Stimulated activated CD4-positive, alpha-beta T cell treated with anti-CD3 and anti-CD28 coated beads, Interleukin-4, amount 100 ng/mL, for 4 hours (primary cell): ENCODE data around the gene PDE1A.

Experiments
- DNase-seq, 2 experiments: peaks; one replicate each; pipeline ENCODE4 v3.0.0-alpha.2; 2020

The PDE1A gene

DNA sequence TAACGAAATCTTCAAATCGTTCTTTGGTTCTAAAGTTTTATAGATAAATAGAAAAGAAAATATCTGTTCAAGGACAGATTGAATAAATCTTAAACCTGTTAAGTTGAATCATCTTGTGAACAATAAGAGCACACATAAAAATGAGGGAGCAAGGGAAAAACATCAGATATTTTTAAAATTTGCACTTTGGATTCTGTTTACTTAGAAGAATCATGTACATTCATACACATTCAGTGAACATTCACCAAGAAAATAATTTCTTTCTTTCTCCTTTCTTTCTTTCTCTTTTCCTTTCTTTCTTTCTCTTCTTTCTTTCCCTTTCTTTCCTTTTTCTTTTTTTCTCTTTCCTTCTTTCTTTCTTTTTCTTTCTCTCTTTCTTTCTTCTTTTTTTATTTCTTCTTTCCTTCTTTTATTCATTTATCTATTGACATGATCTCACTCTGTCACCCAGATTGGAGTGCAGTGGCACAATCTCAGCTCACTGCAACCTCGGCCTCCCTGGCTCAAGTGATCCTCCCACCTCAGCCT is 164.9 kb downstream of the PDE1A start:
- DNase-seq: no peak

DNA sequence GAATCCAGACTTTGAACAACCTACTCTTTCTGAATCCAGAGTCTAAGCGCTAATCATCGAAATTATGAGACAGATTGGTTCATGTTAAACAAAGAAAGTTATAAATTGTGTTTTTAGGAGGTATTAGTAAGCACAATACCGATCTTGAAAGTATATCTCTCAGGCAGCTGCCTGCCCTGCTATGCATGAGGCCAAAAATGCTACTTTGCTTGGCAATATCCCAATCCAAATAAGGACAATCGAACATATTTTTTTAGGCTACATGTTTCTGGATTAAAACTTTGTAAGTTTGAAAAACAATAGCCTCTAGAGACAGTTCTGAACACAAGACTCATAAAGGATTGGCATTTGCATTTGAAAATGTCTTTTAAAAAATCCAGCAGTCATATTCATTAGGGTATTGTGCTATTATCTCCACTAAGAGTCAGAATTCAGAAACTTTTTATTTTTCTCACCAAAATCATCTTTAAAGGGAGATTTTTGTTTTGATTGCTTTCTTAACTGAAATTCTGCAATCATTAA is 167.1 kb downstream of the PDE1A start:
- DNase-seq: no peak

DNA sequence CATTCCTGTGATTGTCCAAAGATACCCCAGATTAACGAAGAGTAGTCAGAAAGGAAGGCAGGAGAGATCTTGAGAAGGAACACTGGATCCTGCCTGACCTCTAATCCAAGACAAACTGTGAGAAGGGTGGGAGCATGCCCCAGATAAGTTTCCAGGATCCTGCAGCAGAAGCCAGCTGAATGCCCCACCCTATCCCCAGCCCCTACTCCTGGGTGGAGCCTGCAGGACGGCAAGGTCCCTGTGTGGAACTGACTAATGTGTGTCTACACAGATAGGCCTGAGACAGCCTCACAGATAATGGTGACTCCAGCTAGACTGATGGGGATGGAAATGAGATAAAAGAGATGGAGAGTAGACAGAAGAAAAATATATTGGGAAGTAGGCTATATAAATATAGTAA is 174.3 kb downstream of the PDE1A start:
- no peak for DNase-seq

DNA sequence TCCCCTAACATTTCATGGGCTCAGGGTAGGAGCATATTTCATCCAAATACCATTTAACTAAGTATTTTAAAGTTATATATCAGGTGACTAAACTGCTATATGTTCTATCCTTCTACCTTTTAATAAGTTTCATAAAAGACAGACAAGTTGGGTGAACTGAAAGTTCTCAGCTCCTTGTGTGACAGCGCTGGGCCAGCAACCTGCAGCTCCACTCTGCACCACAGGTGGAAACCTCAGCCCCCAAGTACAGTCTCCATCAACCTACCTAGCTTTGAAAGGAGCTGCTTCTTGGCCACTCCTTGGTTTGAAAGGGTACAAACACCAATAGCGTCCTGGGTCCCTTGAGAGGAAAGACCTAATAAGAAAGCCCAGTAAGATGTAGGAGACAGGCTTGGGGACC is 177.9 kb downstream of the PDE1A start:
- DNase-seq: no peak

DNA sequence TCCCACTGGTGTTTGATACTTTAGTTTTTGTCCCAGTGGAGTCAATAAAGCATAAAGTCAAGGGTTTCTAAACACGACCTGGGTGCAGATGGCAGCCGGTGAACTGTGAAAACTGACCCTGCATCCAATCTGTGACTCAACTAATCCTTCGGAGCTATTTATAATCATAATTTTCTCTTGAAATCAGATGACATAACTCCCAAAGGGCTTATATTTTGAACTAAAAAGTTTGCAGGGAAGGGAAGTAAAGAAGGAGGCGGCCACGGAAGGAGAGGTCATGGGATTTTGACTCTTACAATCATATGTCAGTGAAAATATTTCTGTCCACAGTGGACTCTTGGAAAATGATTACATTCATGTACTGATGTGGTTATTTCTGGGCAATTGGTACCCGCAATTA is 178.5 kb downstream of the PDE1A start:
- no peak for DNase-seq

DNA sequence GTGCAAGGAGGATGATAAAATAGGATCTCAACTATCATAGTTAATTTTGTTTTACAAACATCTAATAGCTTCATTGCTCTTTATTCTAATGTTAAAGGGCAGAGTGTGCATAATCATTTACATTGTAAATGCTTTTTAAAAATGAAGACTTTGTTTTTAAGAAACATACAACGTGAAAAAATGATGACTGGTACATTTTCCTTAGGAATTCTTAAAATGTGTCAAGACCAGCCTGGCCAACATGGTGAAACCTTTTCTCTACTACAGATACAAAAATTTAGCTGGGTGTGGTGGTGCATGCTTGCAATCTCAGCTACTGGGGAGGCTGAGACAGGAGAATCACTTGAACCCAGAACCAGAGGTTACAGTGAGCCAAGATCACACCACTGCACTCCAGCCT is 179.0 kb downstream of the PDE1A start:
- no peak for DNase-seq

DNA sequence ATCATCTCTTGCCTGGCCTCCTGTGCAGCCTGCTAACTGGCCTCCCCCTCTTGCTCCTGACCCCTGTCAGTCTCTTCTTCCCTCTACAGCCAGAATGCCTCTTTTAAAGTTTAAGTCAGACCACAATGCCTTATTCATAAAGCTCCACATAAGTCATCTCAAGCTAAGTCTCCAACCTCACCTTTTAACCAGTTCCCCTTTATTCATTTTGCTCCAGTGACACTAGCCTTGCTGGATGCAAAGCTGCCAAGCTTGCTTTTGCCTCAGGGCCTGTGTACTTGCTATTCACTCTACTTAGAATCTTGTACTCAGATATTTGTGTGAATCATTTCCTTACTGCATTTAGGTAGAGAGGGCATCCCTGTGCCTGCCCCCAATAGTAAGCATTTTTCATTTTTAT is 180.9 kb downstream of the PDE1A start:
- DNase-seq: no peak

DNA sequence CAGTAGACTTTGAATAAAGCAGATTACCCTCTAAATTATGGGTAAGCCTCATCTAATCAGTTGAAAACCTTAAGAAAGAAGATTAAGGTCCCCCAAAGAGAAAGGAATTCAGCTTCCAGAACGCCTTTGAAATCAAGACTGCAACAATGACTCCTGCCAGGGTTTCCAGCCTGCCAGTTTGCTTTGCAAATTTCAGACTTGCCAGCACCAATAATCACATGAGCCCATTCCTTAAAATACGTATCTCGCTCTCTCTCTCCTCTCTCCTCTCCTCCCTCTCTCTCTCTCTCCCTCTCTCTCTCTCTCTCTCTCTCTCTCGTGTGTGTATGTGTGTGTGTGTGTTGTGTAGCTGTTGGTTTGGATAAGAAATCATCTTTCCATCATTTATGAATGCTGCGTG is 184.2 kb downstream of the PDE1A start:
- no peak for DNase-seq

DNA sequence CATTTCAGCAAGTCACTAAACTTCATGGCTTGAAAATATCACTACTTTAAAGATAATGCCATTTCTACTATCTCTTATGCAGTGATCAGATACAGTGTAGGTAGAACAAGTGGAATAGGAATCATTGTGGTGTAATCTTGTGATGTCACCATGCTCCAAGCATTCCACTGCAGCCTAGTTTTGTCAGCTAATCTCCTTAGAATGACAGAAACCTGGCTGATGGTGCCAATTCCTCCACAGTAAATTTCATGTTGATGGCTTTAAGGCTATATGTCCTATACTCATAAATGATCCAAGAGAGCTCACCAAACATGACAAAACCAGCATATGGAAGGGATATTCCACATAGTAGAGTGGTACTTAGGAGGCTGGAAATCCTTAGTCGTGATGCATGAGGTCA is 184.9 kb downstream of the PDE1A start:
- no peak for DNase-seq

DNA sequence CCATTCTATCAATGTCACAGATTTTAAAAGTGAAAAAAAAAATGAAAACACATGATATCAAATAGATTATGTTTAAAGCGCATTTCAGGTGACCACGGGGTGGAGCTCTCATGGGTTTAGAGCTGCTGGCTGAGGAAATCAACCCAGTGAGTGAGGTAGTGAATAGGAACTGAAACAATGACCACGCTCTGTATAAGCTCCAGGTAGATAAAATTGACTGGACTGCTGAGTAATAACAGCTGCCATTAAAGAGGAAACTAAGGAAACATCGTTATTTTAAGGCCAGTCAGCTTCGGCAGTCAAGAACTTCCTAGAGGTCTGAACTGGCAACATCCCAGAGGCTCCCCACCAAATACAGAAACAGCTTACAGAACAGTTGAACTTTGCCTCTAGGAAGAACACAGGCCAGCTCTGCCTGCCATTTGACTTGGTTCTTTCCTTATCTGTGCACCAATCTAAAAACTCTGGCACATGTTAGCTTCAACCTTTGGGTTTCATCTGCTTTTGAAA is 185.9 kb downstream of the PDE1A start:
- no peak for DNase-seq

DNA sequence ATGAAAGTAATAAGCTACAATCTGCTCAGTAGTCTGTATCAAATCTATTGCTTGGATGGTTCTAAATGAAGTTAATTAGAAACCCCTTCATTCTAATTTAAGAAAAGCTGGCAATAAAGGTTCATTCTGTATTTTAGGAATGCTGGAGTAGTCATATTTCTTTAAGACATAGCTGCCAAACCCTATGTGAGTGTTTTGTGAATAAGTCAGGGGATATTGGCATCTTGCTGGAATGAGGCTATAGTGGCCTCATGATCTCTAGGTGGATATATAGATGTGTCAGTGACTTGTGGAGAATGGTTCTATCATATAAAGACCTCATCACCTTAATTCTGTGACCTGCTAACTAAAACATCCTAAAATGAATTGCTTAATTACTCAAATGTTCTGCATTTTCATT is 196.3 kb downstream of the PDE1A start:
- DNase-seq: no peak

DNA sequence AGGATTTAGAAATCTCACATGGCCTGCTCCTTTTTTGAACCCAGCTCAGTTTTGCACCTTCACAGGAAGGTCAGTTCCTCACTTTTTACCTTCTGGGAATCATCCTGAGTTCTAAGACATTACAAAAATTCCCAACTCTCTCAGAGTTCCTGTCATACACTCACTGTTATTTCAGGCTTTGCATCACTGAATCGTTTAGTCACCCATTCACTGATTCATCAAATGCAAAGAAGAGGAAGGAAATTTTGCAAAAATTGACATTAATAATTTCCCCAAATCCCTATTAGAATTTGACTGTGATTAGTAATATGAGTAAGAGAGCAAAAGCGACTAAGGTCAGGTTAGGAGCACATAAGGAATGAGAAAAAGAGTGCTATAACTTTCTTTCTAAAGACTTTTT is 197.5 kb downstream of the PDE1A start:
- DNase-seq: no peak

DNA sequence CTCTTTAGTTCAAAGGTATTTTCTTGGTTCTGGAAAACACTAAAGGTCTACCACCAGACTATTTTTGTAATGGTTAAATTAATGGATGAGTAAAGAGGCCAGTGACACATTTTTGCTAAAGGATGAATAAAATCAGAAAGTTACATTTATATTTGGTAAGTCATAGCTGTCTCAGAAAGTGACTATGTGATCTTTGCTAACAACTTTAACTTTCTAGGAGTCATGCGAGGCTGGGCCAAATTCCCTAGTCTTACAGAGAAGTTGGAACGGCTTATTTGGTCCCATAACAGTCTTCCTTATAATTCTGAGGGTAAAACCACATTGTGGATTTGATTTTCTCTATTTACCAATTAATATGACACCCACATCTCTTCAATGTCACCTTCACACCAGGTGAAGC is 198.1 kb downstream of the PDE1A start:
- DNase-seq: no peak

DNA sequence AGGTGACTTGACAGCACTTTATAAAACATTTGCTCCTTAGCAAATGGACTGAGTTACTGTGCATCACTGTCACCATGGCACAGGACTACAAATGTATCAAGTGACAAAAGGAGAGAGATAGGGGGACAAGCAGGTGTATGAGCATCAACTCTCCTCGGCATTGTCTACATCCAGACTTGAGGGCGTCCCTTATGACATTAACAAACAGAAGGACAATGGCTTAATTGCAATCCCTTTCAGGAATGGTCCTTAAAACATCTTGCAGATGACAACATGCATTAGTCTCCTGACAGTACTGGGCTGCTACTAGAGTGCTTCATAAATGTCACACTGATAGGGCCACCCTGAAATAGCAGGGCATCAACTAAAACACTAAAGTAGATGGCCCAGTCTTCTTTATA is 198.8 kb downstream of the PDE1A start:
- no peak for DNase-seq

DNA sequence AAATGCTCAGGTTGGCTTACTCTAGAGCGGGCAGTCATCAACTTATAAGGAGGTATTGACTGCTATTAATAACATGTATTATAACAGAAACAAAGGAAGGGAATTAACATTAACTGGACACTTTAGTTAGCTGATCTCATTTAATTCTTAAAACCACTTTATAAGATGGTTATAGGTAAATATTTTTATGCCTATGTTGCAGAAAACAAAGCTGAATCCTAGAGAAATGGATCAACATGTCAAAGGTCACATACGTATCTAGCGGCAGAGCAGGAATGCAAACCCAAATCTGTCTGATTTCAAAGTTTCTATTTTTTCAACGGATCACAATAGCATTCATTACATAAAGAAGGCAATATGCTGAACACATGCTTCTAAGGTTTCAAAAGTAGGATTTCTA is 200.0 kb downstream of the PDE1A start:
- no peak for DNase-seq

DNA sequence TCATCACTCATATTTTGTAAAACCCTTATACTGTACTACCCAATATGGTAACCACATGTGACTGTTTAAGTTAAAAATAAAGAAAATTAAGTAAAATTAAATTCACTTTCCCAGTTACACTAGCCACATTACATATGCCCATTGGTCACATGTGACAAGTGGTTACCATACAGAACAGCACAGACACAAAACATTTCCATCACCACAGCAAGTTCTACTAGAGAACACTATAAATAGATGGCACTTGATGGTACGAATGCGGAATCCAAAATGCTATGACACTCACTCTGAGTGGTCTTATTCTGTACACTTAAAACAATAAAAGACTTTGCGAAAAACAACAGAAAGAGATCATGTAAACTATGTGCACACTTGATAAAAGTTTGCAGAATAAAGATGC is 202.2 kb downstream of the PDE1A start:
- no peak for DNase-seq

DNA sequence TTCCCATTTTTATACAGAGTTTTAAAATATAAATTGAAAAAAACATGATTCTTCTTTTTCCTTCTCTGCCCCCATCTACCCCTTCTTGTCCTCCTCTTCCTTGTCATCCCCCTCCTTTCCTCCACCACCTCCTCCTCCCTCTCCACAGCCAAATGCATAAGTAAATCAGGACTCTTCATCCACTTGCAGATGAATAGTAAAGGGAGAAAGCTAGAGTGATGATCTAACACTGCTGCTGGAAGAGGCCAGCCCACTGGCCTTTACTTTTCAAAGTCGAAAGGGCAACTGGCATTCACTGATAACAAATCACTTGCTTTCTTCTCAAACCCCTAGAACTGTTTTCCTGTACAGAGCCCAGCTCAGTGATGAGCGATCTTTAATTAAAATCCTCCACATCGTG is 205.8 kb downstream of the PDE1A start:
- no peak for DNase-seq

DNA sequence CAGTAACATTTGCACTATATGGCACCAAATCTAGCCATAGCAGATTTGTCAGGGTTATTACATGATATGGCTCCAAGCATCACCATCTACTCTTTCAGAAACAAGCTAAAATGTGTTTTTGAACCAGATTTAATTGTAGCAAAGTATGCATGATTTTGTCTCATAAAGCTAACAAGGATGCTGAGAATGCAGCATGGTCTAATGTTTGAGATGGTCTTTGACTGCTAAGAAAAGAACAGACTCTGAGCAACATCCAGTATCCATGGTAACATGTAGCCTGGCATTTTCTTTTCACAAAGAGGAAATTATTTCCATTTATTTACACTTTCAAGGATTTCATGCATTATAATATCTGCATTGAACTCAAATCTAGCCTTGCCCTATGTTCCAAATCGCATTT is 206.5 kb downstream of the PDE1A start:
- DNase-seq: no peak

DNA sequence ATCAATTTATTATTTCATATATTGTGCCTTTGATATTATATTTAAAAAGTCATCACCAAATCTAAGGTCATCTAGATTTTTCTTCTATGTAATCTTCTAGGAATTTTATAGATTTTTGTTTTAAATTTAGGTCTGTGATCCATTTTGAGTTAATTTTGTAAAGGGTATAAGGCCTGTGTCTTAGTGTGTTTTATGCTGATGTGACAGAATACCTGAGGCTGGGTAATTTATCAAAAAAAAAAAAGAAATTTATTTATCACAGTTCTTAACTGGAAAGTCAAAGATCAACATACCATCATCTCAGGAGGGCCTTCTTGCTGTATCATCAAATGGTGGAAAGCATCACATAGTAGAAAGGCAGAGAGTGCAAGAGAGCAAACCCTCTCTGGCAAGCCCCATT is 216.2 kb downstream of the PDE1A start:
- DNase-seq: no peak

DNA sequence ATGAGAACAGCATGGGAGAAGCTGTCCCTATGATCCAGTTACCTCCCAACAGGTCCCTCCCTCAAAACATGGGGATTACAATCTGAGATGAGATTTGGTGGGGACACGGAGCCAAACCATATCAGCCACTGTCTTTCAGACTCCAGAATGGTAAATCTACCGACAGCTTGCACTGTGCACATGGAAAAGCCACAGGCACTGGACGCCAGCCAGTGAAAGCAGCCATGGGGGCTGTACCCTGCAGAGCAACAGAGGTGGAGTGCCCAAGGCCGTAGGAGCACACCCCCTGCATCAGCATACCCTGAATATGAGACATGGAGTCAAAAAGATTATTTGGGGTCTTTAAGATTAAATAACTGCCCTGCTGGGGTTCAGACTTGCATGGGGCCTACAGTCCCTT is 218.4 kb downstream of the PDE1A start:
- DNase-seq: no peak

DNA sequence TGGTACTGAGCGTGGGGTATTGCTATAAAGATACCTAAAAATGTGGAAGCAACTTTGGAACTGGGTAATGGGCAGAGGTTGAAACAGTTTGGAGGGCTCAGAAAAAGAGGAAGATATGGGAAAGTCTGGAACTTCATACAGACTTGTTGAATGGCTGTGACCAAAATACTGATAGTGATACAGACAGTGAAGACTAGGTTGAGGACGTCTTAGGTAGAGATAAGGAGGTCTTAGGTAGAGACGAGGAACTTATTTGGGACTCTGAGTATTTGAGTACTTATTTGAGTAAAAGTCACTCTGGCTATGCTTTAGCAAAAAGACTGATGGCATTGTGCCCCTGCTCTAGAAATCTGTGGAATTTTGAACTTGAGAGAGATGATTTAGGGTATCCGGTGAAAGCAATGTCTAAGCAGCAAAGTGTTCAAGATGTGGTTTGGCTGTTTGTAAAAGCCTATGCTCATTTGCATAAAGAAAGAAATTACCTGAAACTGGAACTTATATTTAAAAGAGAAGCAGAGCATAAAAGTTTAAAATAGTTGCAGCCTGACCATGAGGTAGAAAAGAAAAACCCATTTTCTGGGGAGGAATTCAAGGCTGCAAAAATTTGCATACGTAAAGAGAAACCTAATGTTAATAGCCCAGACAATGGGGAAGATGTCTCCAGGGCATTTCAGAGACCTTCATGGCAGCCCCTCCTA is 219.6 kb downstream of the PDE1A start:
- no peak for DNase-seq

DNA sequence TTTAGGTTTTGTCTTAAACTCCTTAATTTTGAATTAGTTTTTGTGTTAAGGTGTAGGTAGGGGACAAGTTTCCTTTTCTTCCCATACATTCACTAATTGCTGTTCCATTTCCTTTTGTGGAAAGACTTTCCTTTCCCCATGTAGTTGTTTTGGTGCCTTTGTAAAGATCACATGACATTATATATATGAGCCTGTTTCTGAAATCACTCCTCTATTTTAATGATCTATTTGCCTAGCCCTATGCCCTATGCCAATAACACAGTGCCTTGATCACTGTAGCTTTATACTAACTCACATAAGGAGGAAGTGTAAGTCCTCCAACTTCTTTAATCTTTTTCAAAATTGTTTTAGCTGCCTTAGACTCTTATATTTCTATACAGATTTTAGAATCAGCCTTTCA is 229.3 kb downstream of the PDE1A start:
- DNase-seq: no peak

DNA sequence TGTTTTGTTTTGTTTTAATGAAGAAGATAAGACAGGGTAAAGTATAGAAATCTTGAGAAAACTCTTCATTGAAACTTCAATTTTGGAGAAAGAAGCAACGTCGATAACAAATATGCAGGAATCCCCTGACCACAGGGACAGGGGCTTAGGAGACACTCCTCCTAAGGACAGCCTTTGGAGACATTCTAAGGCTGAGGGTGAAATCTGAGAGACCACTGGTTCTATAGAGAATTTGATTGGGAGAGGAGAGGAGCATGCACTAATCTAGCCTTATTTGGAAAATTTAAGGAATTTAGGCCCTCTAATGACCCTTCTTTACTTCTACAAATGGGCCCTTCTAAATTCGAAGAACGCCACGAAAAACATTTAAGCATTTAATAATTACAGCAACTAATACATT is 233.5 kb downstream of the PDE1A start:
- no peak for DNase-seq

DNA sequence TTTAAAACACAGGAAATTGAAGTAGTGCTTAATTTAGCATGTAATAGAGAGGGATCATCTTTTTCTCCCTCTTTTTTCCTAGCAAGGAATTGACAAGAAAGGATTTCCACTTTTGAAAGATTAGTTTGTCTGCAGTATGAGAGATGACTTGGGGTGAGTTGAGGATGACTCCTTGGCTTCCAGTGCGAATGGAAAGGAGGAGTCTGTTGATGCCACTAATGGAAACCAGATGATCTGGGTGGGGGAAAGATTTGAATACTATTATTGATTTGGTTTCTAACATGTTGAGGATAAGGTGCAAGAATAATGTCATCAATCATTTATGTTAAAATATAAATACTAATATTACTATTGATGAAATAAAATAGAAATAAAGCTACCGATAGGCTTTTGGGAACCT is 235.8 kb downstream of the PDE1A start:
- no peak for DNase-seq

DNA sequence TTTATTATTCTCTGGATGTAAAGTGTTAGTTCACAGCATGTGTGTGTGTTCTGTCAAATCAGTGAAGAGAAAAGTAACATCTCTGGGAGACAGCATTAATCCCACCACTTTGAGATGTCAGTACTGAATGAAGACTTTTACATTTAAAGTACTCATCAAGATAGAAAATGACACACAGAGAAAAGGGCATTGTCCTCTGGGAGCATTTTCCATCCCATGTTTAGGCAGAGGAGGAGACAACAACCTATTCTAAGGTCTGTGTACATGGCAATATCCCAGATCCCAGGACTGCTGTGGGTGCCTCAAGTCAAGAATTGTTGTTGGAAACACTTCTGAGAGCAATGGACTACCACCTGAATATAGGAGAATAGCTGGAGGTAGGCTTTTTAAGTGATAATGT is 239.7 kb downstream of the PDE1A start:
- no peak for DNase-seq
